ENCODE results near the gene FAM83C. TPM values are rescaled to one million over a fixed set of nuclear protein-coding genes. Genes with fewer than 3 reads are reported as not detected.

Gene FAM83C
- total and polyA plus RNA-seq, 9 of the 15 experiments (the other 6 are each of a cell fraction or from before 2014, with no cell fraction given): not detected

- TF ChIP-seq JUND (IDR thresholded peaks at IDR 0.05; ENCODE audit: borderline replicate concordance, low read depth, low read length) (peak; percentile 44; the same call in 1 of the 2 replicates), JUND (tag; IDR thresholded peaks at IDR 0.05; ENCODE audit: borderline replicate concordance, low read depth, low read length) (no peak; the same call in 2 of the 3 replicates), ZNF707 (CRISPR knock-in tag; conservative IDR thresholded peaks at IDR 0.05) (no peak), PRDM10 (IDR thresholded peaks at IDR 0.05; ENCODE audit: partially characterized antibody) (no peak), NR2F6 (CRISPR knock-in tag; IDR thresholded peaks at IDR 0.05) (no peak), HNRNPLL (IDR thresholded peaks at IDR 0.05; ENCODE audit: low read depth, low read length, poor library complexity, severe bottlenecking) (no peak), CTCF (IDR thresholded peaks at IDR 0.05 in 2 of 3, conservative IDR thresholded peaks at IDR 0.05 in 1 of 3; ENCODE audit: insufficient read depth in 2 of 3, low read depth in 1 of 3, low read length in 3 of 3) (peak; percentile 91 to 94 (median 92)), GMEB1 (CRISPR knock-in tag; IDR thresholded peaks at IDR 0.05) (no peak), SLC30A9 (CRISPR knock-in tag; IDR thresholded peaks at IDR 0.05) (no peak), ZNF75A (CRISPR knock-in tag; IDR thresholded peaks at IDR 0.05) (no peak), CTCFL (IDR thresholded peaks at IDR 0.05; ENCODE audit: borderline replicate concordance, insufficient read depth, low read depth, low read length, poor library complexity, severe bottlenecking) (peak; percentile 66), ZNF766 (CRISPR knock-in tag; conservative IDR thresholded peaks at IDR 0.05) (no peak), RBM39 (optimal IDR thresholded peaks at IDR 0.05; ENCODE audit: low read depth, low read length) (no peak)
These were observed 37.4 kb upstream of the FAM83C start (continued) for GRCh38 chr20:35329435-35330139.
